GM21786 (cell line): ENCODE measurements around the gene PARD3B.
"Not testable (repeated sequence)": the region's sequence is repeated elsewhere in the genome, so short reads cannot be mapped to it uniquely, and the experiment has no call there.

Experiments used
- ATAC-seq: cut with Tn5 transposase; IDR thresholded peaks from one replicate; pipeline ENCODE4 v1.9.1; 2021; ENCODE audit not compliant: unreplicated experiment

PARD3B gene

GRCh38 chr2:205218816-205219215 lies 673.5 kb downstream of the PARD3B start:
- ATAC-seq, result not testable (repeated sequence)

- no peak for ATAC-seq
Measured at GRCh38 chr2:205220559-205220958, 675.3 kb downstream of the PARD3B start.

DNA sequence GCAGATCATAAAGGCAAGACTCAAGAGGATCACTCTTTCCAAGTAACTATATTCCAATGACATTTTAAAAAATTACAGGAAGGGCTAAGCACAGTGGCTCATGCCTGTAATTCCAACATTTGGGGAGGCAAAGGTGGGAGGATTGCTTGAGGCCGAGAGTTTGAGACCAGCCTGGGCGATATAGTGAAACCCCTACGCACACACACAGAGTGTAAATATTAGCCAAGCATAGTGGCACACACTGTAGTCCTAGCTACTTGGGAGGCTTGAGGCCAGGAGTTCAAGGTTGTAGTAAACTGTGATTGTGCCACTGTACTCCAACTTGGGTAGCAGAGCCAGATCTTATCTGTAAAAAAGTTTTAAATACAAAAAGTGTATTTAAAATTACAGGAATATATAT lies 686.8 kb downstream of the PARD3B start:
- no peak for ATAC-seq

DNA sequence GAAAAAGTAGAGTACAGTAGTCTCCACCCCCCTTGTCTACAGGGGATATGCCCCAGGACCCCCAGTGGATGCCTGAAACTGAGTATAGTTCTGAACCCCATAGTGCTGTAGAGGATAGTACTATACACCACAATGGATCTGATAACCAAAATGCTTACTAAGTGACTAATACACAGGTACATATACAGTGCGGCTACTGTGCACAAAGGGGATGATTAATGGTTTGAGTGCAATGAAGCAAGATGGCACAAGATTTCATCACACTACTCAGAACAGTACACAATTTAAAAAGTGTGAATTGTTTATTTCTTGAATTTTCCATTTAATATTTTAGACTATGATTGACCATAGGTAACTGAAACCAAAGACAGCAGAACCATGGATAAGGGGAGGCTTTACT lies 690.2 kb downstream of the PARD3B start:
- no peak for ATAC-seq

GRCh38 chr2:205237524-205237923 lies 692.2 kb downstream of the PARD3B start:
- ATAC-seq, result no peak

DNA sequence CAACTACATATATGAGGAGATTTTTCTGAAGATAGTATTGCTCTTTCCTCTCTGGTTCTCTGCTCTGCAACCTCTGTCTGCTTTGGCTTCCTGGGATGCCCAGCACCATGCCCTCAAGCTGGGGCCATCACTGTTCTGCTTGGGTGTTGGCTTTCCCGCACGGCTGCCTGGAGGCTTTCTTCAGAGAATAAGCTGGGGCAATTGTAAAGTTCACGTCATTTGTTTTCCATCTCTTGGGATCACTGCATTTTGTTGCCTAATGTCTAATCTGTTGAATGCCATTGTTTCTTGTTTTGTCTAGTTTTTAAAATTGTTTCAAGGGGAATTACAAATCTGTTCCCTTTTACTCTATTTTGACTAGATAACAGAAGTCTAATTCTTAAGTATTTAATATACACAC lies 699.7 kb downstream of the PARD3B start:
- ATAC-seq, result no peak

GRCh38 chr2:205245652-205246051 lies 700.4 kb downstream of the PARD3B start:
- no peak for ATAC-seq

- no peak for ATAC-seq
Measured at GRCh38 chr2:205259121-205259520, 713.8 kb downstream of the PARD3B start.

DNA sequence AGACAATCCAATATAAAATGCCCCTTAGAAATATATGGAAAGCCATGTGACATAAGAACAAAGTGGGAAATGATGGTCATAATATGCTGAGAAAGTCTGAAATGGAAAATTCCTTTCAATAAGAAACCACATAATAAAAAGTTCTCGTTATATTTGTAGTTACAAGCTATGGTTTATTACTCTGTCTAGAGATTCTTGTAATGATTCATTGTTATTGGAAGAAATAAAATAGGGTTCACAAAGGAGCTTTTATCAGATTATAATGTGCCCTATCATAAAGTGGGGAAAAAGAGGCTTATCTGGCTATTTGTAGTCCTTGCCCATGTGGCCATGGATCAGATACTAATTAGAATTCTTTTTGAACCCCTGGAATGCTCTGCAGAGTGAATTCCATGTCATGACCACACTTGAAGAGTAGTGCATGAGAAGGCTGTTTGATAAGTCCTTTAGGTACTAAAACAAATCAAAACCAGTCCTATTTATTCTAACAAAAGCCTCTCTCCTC lies 716.3 kb downstream of the PARD3B start:
- ATAC-seq, result no peak

- no peak for ATAC-seq
Measured at GRCh38 chr2:205267323-205267722, 722.0 kb downstream of the PARD3B start.

- no peak for ATAC-seq
Measured at GRCh38 chr2:205270689-205271088, 725.4 kb downstream of the PARD3B start.

DNA sequence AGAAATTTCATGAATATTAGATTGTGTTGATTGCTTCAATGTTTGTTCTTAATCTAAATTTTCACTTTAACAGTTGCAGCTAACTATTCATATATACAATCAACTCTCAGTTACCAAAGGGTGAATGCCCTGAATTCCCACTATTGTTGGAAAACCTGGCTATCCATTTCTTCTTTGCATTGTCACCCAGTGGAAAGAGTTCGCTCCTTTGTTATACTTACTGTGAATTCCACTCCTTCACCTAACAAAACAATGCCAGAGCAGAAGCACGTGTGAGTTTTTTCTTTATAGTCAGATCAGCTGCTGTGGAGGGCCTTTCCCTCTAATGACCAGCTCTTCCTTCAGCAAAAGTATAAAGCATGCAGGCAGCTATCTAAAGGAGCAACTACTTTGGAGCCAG lies 727.9 kb downstream of the PARD3B start:
- no peak for ATAC-seq

- no peak for ATAC-seq
Measured at GRCh38 chr2:205273627-205274026, 728.4 kb downstream of the PARD3B start.

GRCh38 chr2:205274801-205275200 lies 729.5 kb downstream of the PARD3B start:
- ATAC-seq, result no peak

DNA sequence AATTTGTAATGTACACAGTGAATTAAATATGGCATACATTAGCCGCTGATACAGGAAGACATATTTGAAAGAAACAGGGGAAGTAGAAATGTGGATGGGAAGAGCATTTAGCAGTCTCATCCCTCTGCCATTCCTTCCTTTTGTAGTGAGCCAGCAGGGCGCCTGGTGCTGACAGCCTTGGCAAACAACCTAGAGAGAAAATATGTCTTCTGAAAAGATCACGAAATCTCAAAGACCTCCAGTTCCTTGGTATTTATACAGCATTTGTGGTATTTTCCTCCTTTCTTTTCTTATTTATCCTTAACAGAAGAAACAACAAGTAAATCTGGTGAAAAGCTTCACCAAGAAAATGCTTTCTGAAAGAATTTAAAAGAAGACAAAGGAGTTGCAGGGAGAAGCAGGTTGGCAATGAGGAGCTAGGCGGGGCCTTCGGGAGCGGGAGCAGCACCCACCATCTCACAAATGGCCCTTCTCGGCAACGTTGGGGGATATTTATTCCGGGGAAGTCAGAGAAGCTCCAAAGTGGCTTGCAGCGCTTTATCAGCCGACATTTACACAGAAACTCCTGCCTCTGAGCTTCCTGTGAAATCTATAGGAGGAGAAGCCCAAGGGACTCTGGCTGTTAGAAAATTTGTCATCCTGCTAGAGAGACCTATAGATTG lies 731.0 kb downstream of the PARD3B start:
- ATAC-seq, result no peak

DNA sequence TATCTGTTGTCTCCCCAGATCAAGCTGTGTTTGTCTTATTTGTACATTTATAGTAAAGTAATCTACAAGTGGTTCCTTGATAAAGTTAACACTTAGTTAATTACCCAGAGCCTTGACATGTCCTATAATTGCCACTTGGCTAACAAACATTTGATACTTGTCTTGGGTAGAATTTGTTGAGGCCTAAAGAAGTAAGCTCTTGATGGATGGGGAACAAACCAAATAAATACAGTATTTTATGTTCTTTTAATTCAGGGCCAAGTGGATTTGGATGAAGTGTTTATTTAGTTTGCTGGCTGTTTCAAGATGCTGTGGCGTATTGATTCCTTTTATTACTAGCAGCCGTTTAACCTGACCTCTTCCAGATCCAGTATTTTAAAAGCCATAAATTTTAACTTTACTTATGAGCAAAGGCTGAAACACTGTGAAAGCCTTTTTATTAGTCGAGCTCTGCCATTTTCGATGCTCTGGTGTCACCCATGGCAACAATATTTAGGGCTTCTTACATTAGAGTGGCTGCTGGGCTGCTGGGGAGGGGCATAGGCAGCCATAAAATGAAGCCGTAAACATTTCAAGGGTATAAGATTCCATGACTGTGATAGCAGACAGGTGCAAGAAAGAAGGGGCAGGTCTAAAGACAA lies 735.4 kb downstream of the PARD3B start:
- ATAC-seq, result no peak

GRCh38 chr2:205283736-205284270 lies 738.5 kb downstream of the PARD3B start:
- no peak for ATAC-seq

GRCh38 chr2:205284334-205284733 lies 739.1 kb downstream of the PARD3B start:
- ATAC-seq, result no peak

DNA sequence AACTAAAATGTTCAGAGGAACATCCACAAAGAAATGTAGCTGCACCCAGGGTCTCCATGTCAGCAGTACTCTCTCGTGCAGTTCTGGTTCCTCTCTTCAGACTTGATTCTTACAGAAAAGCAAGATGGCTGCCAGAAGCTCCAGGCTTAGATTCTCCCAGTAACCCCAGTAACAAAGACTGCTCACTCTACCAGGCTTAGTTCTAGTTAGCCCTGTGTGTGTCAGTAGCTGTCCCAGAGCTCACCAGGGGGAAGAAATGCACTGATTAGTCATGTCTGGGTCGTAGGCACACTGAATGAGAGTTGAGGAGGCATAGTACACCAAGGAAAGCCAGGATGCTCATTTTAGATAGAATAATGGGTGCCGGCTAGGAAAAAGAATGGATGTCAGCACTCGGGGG lies 742.0 kb downstream of the PARD3B start:
- no peak for ATAC-seq

GRCh38 chr2:205288686-205289085 lies 743.4 kb downstream of the PARD3B start:
- ATAC-seq, result no peak

- no peak for ATAC-seq
Measured at GRCh38 chr2:205290299-205290698, 745.0 kb downstream of the PARD3B start.

- no peak for ATAC-seq
Measured at GRCh38 chr2:205292665-205293295, 747.5 kb downstream of the PARD3B start.
